Measurements from ENCODE around the gene CALHM4. TPM values are rescaled to one million over a fixed set of nuclear protein-coding genes. Genes with fewer than 3 reads are reported as not detected.

Gene CALHM4
- total and polyA plus RNA-seq, 2 of the 8 experiments (the other 6 are each of a cell fraction or from before 2014, with no cell fraction given) = not detected

GRCh38 chr6:116595247-116595646 is 41.7 kb downstream of the CALHM4 start:
- no peak for TF ChIP-seq TBP (IDR thresholded peaks at IDR 0.05; ENCODE audit: low read depth, low read length)
- TF ChIP-seq EZH2 (IDR thresholded peaks at IDR 0.05; ENCODE audit: low read depth, low read length, severe bottlenecking) = no peak

More at GRCh38 chr6:116595247-116595646, 41.7 kb downstream of the CALHM4 start:
- no peak overlapping the region for H3K27ac ChIP-seq (ENCODE audit: low read depth, low read length)
- POLR2A ChIA-PET (ENCODE audit: partially characterized antibody) = no interaction called here
- no peaks in the 10 kb centered on the region for H4K20me1 ChIP-seq (replicated peaks in 1 of 2; ENCODE audit: control insufficient read depth in 1 of 2, insufficient read depth in 2 of 2, low read length in 2 of 2)
- no peak overlapping the region for H2AFZ ChIP-seq (ENCODE audit: low read length)
- no peaks in the 10 kb centered on the region for H3K4me1 ChIP-seq (replicated peaks in 1 of 4; ENCODE audit: control insufficient read depth in 3 of 4, insufficient read depth in 4 of 4, low read length in 3 of 4)
- H3K4me3 ChIP-seq (ENCODE audit: extremely low read depth in 1 of 4, insufficient read depth in 2 of 4, low read depth in 3 of 4, low read length in 4 of 4) = no peak overlapping the region
- no peaks in the 10 kb centered on the region for H3K79me2 ChIP-seq (ENCODE audit: control insufficient read depth in 1 of 2, insufficient read depth in 2 of 2, low read length in 2 of 2)
- no peak overlapping the region for H3K14ac ChIP-seq (ENCODE audit: insufficient read length)
- CTCF ChIA-PET (ENCODE audit: partially characterized antibody) = no interaction called here
- no peak overlapping the region for H2BK15ac ChIP-seq (ENCODE audit: low read length)
- no peak overlapping the region for H2BK5ac ChIP-seq (ENCODE audit: low read depth, low read length)
- no peak overlapping the region for H3K18ac ChIP-seq (ENCODE audit: extremely low read depth, low read length)
- no peak overlapping the region for H3K9ac ChIP-seq (replicated peaks in 1 of 4; ENCODE audit: extremely low read depth in 1 of 4, low read depth in 3 of 4, low read length in 3 of 4)
- FAIRE-seq = no peak
- H3K56ac ChIP-seq (replicated peaks; ENCODE audit: insufficient read length, low read depth, low read length) = no peak overlapping the region
- no peaks in the 10 kb centered on the region for H3K79me1 ChIP-seq (ENCODE audit: low read depth, low read length)
- H3K27me3 ChIP-seq (replicated peaks in 1 of 4; ENCODE audit: control insufficient read depth in 3 of 4, extremely low read depth in 1 of 4, insufficient read depth in 3 of 4, low read length in 3 of 4) = no peaks in the 10 kb centered on the region
- no peak overlapping the region for H3K23ac ChIP-seq (ENCODE audit: insufficient read length)
- no peak overlapping the region for H2AK5ac ChIP-seq (ENCODE audit: low read depth, low read length)
- H4K91ac ChIP-seq (replicated peaks; ENCODE audit: insufficient read length, low read length) = no peak overlapping the region
- H3K4ac ChIP-seq (replicated peaks; ENCODE audit: insufficient read length, low read depth, low read length) = no peak overlapping the region
- H2BK120ac ChIP-seq (replicated peaks; ENCODE audit: low read depth, low read length) = no peak overlapping the region
- H4K8ac ChIP-seq (ENCODE audit: extremely low read depth, insufficient read depth, low read length) = no peak overlapping the region
- 90% methylated on average over 3 of the region's 3 CpGs; no CpG with 5 or more reads in 1 of the 2 experiments for WGBS, 2 experiments (ENCODE audit: extremely low coverage in 1 of 2, insufficient coverage in 1 of 2, insufficient read length in 1 of 2, insufficient replicate concordance in 2 of 2, low coverage in 1 of 2, low lambda C conversion rate in 2 of 2, missing lambda C conversion rate in 1 of 2)
- H4K5ac ChIP-seq (ENCODE audit: insufficient read length, low read depth, low read length) = no peak overlapping the region
- H3K4me2 ChIP-seq (ENCODE audit: insufficient read depth in 1 of 2, low read depth in 2 of 2, low read length in 2 of 2) = no peak overlapping the region
- no peak overlapping the region for H2BK12ac ChIP-seq (ENCODE audit: low read depth, low read length)
- no peaks in the 10 kb centered on the region for H3K9me3 ChIP-seq (ENCODE audit: insufficient read depth in 2 of 2, low read depth in 1 of 2, low read length in 1 of 2)
- peaks cover 0 to 24% (median 7%) of the 10 kb centered on the region in 4 experiments; a peak in 5 of 8 replicates for H3K36me3 ChIP-seq (ENCODE audit: control insufficient read depth in 2 of 4, insufficient read depth in 4 of 4, low read length in 3 of 4)
- no peak for DNase-seq (ENCODE audit: low read depth in 1 of 2, low spot score in 2 of 2)
- H3K23me2 ChIP-seq (ENCODE audit: low read depth, low read length) = no peaks in the 10 kb centered on the region
- H2BK20ac ChIP-seq (ENCODE audit: low read length) = no peak overlapping the region
